GM23338 (cell line): Measurements from ENCODE around the gene CDCA4. TPM values are rescaled to one million over a fixed set of nuclear protein-coding genes. Genes with fewer than 3 reads are reported as not detected.

ENCODE experiments used
- ATAC-seq: fragments of 200-7000 bp; cut with Tn5 transposase; 3 replicates; pipeline ENCODE4 v1.9.1; 2020
- DNase-seq: peaks from one replicate; pipeline ENCODE4 v3.0.0-alpha.2; 2015; ENCODE audit warnings: low spot score
- H2AFZ ChIP-seq: fragments of 200-600 bp; sonication (generic); 2 replicates; pipeline ENCODE4 v1.8.0; 2016; ENCODE audit warnings: antibody characterized with exemption, mild to moderate bottlenecking, moderate library complexity
- H3F3A ChIP-seq: fragments of 200-600 bp; sonication (generic); replicated peaks from 2 replicates; pipeline ENCODE4 v1.8.0; 2017; ENCODE audit warnings: antibody characterized with exemption, mixed run types, low read depth
- H3K27ac ChIP-seq: fragments of 200-600 bp; sonication (generic); 2 replicates; pipeline ENCODE4 v1.6.1; 2016; ENCODE audit warnings: low read depth
- H3K27me3 ChIP-seq: fragments of 200-600 bp; sonication (generic); 2 replicates; pipeline ENCODE4 v1.8.0; 2016; ENCODE audit warnings: mild to moderate bottlenecking, mixed run types, moderate library complexity; ENCODE audit not compliant: insufficient read depth
- H3K36me3 ChIP-seq: fragments of 200-600 bp; sonication (generic); 2 replicates; pipeline ENCODE4 v1.8.0; 2016; ENCODE audit warnings: mild to moderate bottlenecking; ENCODE audit not compliant: insufficient read depth
- H3K4me1 ChIP-seq: fragments of 200-600 bp; sonication (generic); 2 replicates; pipeline ENCODE4 v1.8.0; 2016; ENCODE audit warnings: mild to moderate bottlenecking, moderate library complexity; ENCODE audit not compliant: insufficient read depth
- H3K4me2 ChIP-seq: fragments of 200-600 bp; sonication (generic); 2 replicates; pipeline ENCODE4 v1.7.1; 2017; ENCODE audit warnings: mixed run types
- H3K4me3 ChIP-seq: fragments of 200-600 bp; sonication (generic); 2 replicates; pipeline ENCODE4 v1.6.1; 2016; ENCODE audit warnings: mixed run types
- H3K79me2 ChIP-seq: fragments of 200-600 bp; sonication (generic); replicated peaks from 2 replicates; pipeline ENCODE4 v1.8.0; 2017; ENCODE audit warnings: mild to moderate bottlenecking; ENCODE audit not compliant: insufficient read depth
- H3K9me2 ChIP-seq: fragments of 200-600 bp; sonication (generic); 2 replicates; pipeline ENCODE4 v1.8.0; 2017; ENCODE audit not compliant: insufficient read depth
- H4K20me1 ChIP-seq: fragments of 200-600 bp; sonication (generic); replicated peaks from 2 replicates; pipeline ENCODE4 v1.8.0; 2017; ENCODE audit warnings: mild to moderate bottlenecking; ENCODE audit not compliant: insufficient read depth
- H3K27ac Mint-ChIP-seq: 2 replicates; pipeline ENCODE4 v1.8.0; 2020; ENCODE audit warnings: inconsistent platforms, mild to moderate bottlenecking, moderate library complexity, mixed read lengths
- H3K27me3 Mint-ChIP-seq: 3 replicates; pipeline ENCODE4 v1.8.0; 2022; ENCODE audit warnings: low read depth, mild to moderate bottlenecking, moderate library complexity, mixed read lengths, inconsistent platforms; ENCODE audit not compliant: insufficient read depth, poor library complexity
- H3K36me3 Mint-ChIP-seq: 3 replicates; pipeline ENCODE4 v1.8.0; 2021; ENCODE audit warnings: low read depth, mild to moderate bottlenecking, inconsistent platforms, moderate library complexity, mixed read lengths
- H3K4me1 Mint-ChIP-seq: 3 replicates; pipeline ENCODE4 v1.8.0; 2020; ENCODE audit warnings: mild to moderate bottlenecking, inconsistent platforms, mixed read lengths
- H3K4me3 Mint-ChIP-seq: 3 replicates; pipeline ENCODE4 v1.8.0; 2021; ENCODE audit warnings: moderate library complexity, mild to moderate bottlenecking, inconsistent platforms, mixed read lengths
- H3K9me3 Mint-ChIP-seq: 3 replicates; pipeline ENCODE4 v1.8.0; 2020; ENCODE audit warnings: moderate library complexity, mild to moderate bottlenecking, inconsistent platforms, mixed read lengths
- CREB1 ChIP-seq: fragments of 250-450 bp; sonication (Bioruptor Pico); IDR thresholded peaks from 2 replicates; pipeline ENCODE4 v1.5.0; 2020; ENCODE audit warnings: low read depth, mild to moderate bottlenecking, moderate library complexity
- CTCF ChIP-seq, 2 experiments: fragments of 200-600 bp in 1 of 2; sonication (generic) in 1 of 2; conservative IDR thresholded peaks; 2 replicates each; pipeline versions ENCODE4 v1.5.1 to v1.6.1; 2016 to 2017; ENCODE audit warnings: antibody characterized with exemption in 2 of 2, low read depth in 2 of 2, mild to moderate bottlenecking in 2 of 2, moderate library complexity in 1 of 2
- ETS1 ChIP-seq: IDR thresholded peaks from 2 replicates; pipeline ENCODE4 v1.6.1; 2016; ENCODE audit warnings: antibody characterized with exemption
- EZH2 ChIP-seq: fragments of 200-600 bp; sonication (generic); IDR thresholded peaks from one replicate; pipeline ENCODE4 v1.8.0; 2017; ENCODE audit warnings: antibody characterized with exemption, mild to moderate bottlenecking, low read depth; ENCODE audit not compliant: unreplicated experiment
- EZH2phosphoT487 ChIP-seq: fragments of 200-600 bp; sonication (generic); IDR thresholded peaks from one replicate; pipeline ENCODE4 v1.8.1; 2018; ENCODE audit warnings: antibody characterized with exemption; ENCODE audit not compliant: unreplicated experiment
- JUNB ChIP-seq: IDR thresholded peaks from one replicate; pipeline ENCODE4 v1.6.1; 2016; ENCODE audit warnings: antibody characterized with exemption; ENCODE audit not compliant: unreplicated experiment
- NANOG ChIP-seq: IDR thresholded peaks from 2 replicates; pipeline ENCODE4 v1.6.1; 2016; ENCODE audit warnings: antibody characterized with exemption, borderline replicate concordance
- POLR2AphosphoS5 ChIP-seq: IDR thresholded peaks from 2 replicates; pipeline ENCODE4 v1.6.1; 2016; ENCODE audit warnings: antibody characterized with exemption, low read depth
- REST ChIP-seq: IDR thresholded peaks from one replicate; pipeline ENCODE4 v1.6.1; 2018; ENCODE audit warnings: antibody characterized with exemption; ENCODE audit not compliant: unreplicated experiment
- STAT1 ChIP-seq: IDR thresholded peaks from one replicate; pipeline ENCODE4 v1.6.1; 2016; ENCODE audit warnings: antibody characterized with exemption; ENCODE audit not compliant: unreplicated experiment
- ZNF114 ChIP-seq: fragments of 250-450 bp; sonication (Bioruptor Pico); IDR thresholded peaks from 2 replicates; pipeline ENCODE4 v1.5.0; 2020; ENCODE audit warnings: mild to moderate bottlenecking, moderate library complexity
- ZNF331 ChIP-seq: fragments of 250-450 bp; sonication (Bioruptor Pico); IDR thresholded peaks from 2 replicates; pipeline ENCODE4 v1.5.0; 2020; ENCODE audit warnings: low read depth, mild to moderate bottlenecking, moderate library complexity
- ZNF462 ChIP-seq: fragments of 250-450 bp; sonication (Bioruptor Pico); IDR thresholded peaks from 2 replicates; pipeline ENCODE4 v1.5.0; 2020; ENCODE audit warnings: mild to moderate bottlenecking, moderate library complexity
- polyA plus RNA-seq: library from polyadenylated mRNA; unstranded; fragments of >200 nt; fragmentation: Nextera tagmentation; extraction: Ambion mirVana; gene quantifications from 2 replicates; pipeline ENCODE4 v1.2.1, GENCODE V29; 2016
- total RNA-seq: library from RNA; depleted of rRNA; stranded (reverse); fragments of >200 nt; shearing (Covaris generic); gene quantifications from 2 replicates; pipeline ENCODE4 v1.2.3, GENCODE V29; 2014

CDCA4 gene
- total and polyA plus RNA-seq, 2 experiments from 2014 or later, result 32.6 to 70.7 TPM

- no peak for ATAC-seq
- Histone ChIP-seq H3K4me1 (peaks cover 25% of the 10 kb centered on the region), H3K4me2 (no peak overlapping the region), H3K27ac (peak overlapping the region; percentile 19; the same call in 1 of the 2 replicates), H4K20me1 (peaks cover 69% of the 10 kb centered on the region), H3K27me3 (no peaks in the 10 kb centered on the region), H3K9me2 (no peaks in the 10 kb centered on the region), H2AFZ (no peak overlapping the region), H3K36me3 (peaks cover 13% of the 10 kb centered on the region), H3K4me3 (no peak overlapping the region), H3K79me2 (peaks cover 94% of the 10 kb centered on the region), H3F3A (no peaks in the 10 kb centered on the region)
- peaks cover 50% of the 10 kb centered on the region for H3K4me1 Mint-ChIP-seq
- DNase-seq, result no peak
- H3K36me3 Mint-ChIP-seq, result peaks cover 47% of the 10 kb centered on the region
- H3K4me3 Mint-ChIP-seq, result no peak overlapping the region; the same call in 2 of the 3 replicates
- H3K27me3 Mint-ChIP-seq, result peaks cover 12% of the 10 kb centered on the region
- TF ChIP-seq POLR2AphosphoS5, result no peak
- no peak for TF ChIP-seq STAT1
- no peak for TF ChIP-seq REST
- no peak for TF ChIP-seq ETS1
- TF ChIP-seq EZH2phosphoT487, result no peak
- no peak for TF ChIP-seq NANOG
- TF ChIP-seq JUNB, result no peak
- TF ChIP-seq ZNF331 (CRISPR knock-in tag), result no peak
- no peak for TF ChIP-seq ZNF462 (CRISPR knock-in tag)
- TF ChIP-seq CTCF (conservative IDR thresholded peaks at IDR 0.05; ENCODE audit: low read depth in 2 of 2), result no peak
- no peak for TF ChIP-seq EZH2
- no peak for TF ChIP-seq CREB1 (CRISPR knock-in tag)
- no peak for TF ChIP-seq ZNF114 (CRISPR knock-in tag)
- no peak overlapping the region for H3K27ac Mint-ChIP-seq
- H3K9me3 Mint-ChIP-seq, result no peaks in the 10 kb centered on the region
These were observed 7.6 kb downstream of the CDCA4 start for GRCh38 chr14:105013150-105013785.
